Loucy (cell line): ENCODE results near the gene PAQR7.

ENCODE experiments used
- H2AFZ ChIP-seq: fragments of 200-600 bp; sonication (generic); 2 replicates; pipeline ENCODE4 v1.6.0; 2016; ENCODE audit warnings: antibody characterized with exemption, mild to moderate bottlenecking, low read length, moderate library complexity
- H3F3A ChIP-seq: fragments of 200-600 bp; 2 replicates; pipeline ENCODE4 v1.6.0; 2016; ENCODE audit warnings: antibody characterized with exemption, low read depth, mild to moderate bottlenecking
- H3K27me3 ChIP-seq: fragments of 200-600 bp; sonication (generic); 2 replicates; pipeline ENCODE4 v1.6.1; 2014; ENCODE audit warnings: low read length, mild to moderate bottlenecking; ENCODE audit not compliant: insufficient read depth, poor library complexity, severe bottlenecking
- H3K36me3 ChIP-seq: fragments of 200-600 bp; sonication (generic); 2 replicates; pipeline ENCODE4 v1.6.1; 2016; ENCODE audit warnings: low read length; ENCODE audit not compliant: insufficient read depth
- H3K4me1 ChIP-seq: fragments of 200-600 bp; sonication (generic); 2 replicates; pipeline ENCODE4 v1.5.1; 2014; ENCODE audit warnings: low read length, mild to moderate bottlenecking; ENCODE audit not compliant: insufficient read depth, poor library complexity, severe bottlenecking
- H3K4me2 ChIP-seq: fragments of 200-600 bp; sonication (generic); 2 replicates; pipeline ENCODE4 v1.6.0; 2014; ENCODE audit warnings: antibody characterized with exemption, low read length, low read depth, mild to moderate bottlenecking; ENCODE audit not compliant: poor library complexity, severe bottlenecking
- H3K4me3 ChIP-seq: fragments of 200-600 bp; sonication (generic); 2 replicates; pipeline ENCODE4 v1.5.1; 2014; ENCODE audit warnings: low read length, mild to moderate bottlenecking, mixed read lengths; ENCODE audit not compliant: poor library complexity, severe bottlenecking
- H3K79me2 ChIP-seq: fragments of 200-600 bp; sonication (generic); 2 replicates; pipeline ENCODE4 v1.6.1; 2014; ENCODE audit warnings: low read length; ENCODE audit not compliant: insufficient read depth
- H3K9ac ChIP-seq: fragments of 200-600 bp; sonication (generic); 2 replicates; pipeline ENCODE4 v1.6.0; 2014; ENCODE audit warnings: mild to moderate bottlenecking, low read depth, low read length, moderate library complexity; ENCODE audit not compliant: poor library complexity, severe bottlenecking
- H3K9me2 ChIP-seq: fragments of 200-600 bp; sonication (generic); replicated peaks from 2 replicates; pipeline ENCODE4 v1.6.1; 2016; ENCODE audit warnings: low read depth, low read length, mixed read lengths
- H3K9me3 ChIP-seq: fragments of 200-600 bp; sonication (generic); 2 replicates; pipeline ENCODE4 v1.6.1; 2014; ENCODE audit warnings: mild to moderate bottlenecking, antibody characterized with exemption, low read length, low read depth; ENCODE audit not compliant: insufficient read depth
- H4K20me1 ChIP-seq: fragments of 200-600 bp; sonication (generic); 2 replicates; pipeline ENCODE4 v1.6.0; 2014; ENCODE audit warnings: antibody characterized with exemption, low read length, mild to moderate bottlenecking; ENCODE audit not compliant: insufficient read depth, poor library complexity, severe bottlenecking
- CTCF ChIP-seq: fragments of 200-600 bp; sonication (generic); conservative IDR thresholded peaks from 2 replicates; pipeline ENCODE4 v1.5.1; 2014; ENCODE audit warnings: mild to moderate bottlenecking, antibody characterized with exemption, low read length
- EZH2phosphoT487 ChIP-seq: fragments of 200-600 bp; IDR thresholded peaks from 2 replicates; pipeline ENCODE4 v1.6.1; 2018; ENCODE audit warnings: antibody characterized with exemption, mild to moderate bottlenecking, moderate library complexity, borderline replicate concordance

PAQR7 gene

GRCh38 chr1:25867210-25867991 is 8.1 kb downstream of the PAQR7 start:
- Histone ChIP-seq H3K4me1 (peaks cover 13% of the 10 kb centered on the region), H3K79me2 (no peaks in the 10 kb centered on the region), H3K36me3 (no peaks in the 10 kb centered on the region), H3F3A (no peaks in the 10 kb centered on the region), H3K4me3 (no peak overlapping the region), H3K27me3 (no peaks in the 10 kb centered on the region), H3K9me3 (no peaks in the 10 kb centered on the region), H3K9me2 (no peaks in the 10 kb centered on the region), H3K9ac (no peak overlapping the region), H2AFZ (no peak overlapping the region), H4K20me1 (no peaks in the 10 kb centered on the region), H3K4me2 (no peak overlapping the region)
- TF ChIP-seq EZH2phosphoT487 = no peak
- TF ChIP-seq CTCF = no peak

- Histone ChIP-seq H3K9me2 (no peaks in the 10 kb centered on the region), H3K4me1 (peaks cover 10% of the 10 kb centered on the region), H3F3A (no peaks in the 10 kb centered on the region), H3K4me2 (no peak overlapping the region), H3K9me3 (no peaks in the 10 kb centered on the region), H3K9ac (no peak overlapping the region), H2AFZ (no peak overlapping the region), H4K20me1 (no peaks in the 10 kb centered on the region), H3K36me3 (no peaks in the 10 kb centered on the region), H3K4me3 (no peak overlapping the region), H3K79me2 (no peaks in the 10 kb centered on the region), H3K27me3 (no peaks in the 10 kb centered on the region)
- TF ChIP-seq EZH2phosphoT487 (no peak), CTCF (no peak)
Observed at GRCh38 chr1:25866288-25866687, 9.2 kb downstream of the PAQR7 start.

GRCh38 chr1:25864434-25864833 is 11.1 kb downstream of the PAQR7 start:
- Histone ChIP-seq H3K36me3 (no peaks in the 10 kb centered on the region), H3K4me1 (peaks cover 6% of the 10 kb centered on the region), H3K4me2 (no peak overlapping the region), H3K4me3 (no peak overlapping the region), H3K9ac (no peak overlapping the region), H3K9me3 (no peaks in the 10 kb centered on the region), H3K27me3 (no peaks in the 10 kb centered on the region), H2AFZ (no peak overlapping the region), H3F3A (no peaks in the 10 kb centered on the region), H3K9me2 (no peaks in the 10 kb centered on the region), H3K79me2 (peaks cover 7% of the 10 kb centered on the region), H4K20me1 (no peaks in the 10 kb centered on the region)
- TF ChIP-seq EZH2phosphoT487 (no peak), CTCF (no peak)
